Measurements from ENCODE around the gene PTCHD1.
A peak's percentile ranks its signal among the peaks of the same experiment; 100 is the strongest.

The PTCHD1 gene

DNA sequence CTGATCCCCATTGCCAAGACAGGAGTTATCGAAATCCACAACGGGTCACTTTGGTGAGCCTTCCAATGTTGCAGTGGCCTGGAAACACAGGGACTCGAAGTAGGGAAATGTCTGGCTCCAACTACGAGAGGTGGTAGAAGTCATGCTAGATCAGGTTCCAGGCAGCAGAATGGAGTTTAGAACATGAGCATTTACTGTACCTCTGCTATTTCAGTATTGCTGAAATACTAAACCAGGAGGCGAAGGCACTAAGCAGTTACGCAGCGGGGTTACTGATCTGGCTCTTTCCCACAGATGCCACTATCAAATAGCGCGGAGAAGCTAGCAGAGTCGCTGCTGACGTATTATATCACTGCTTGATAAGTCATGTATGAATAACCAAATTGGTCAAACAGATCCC lies 56.3 kb downstream of the PTCHD1 start:
- no peak for DNase-seq (ENCODE audit: low read depth)
- H3K4me3 ChIP-seq (ENCODE audit: control insufficient read depth, low read depth, low read length) = no peak overlapping the region
- TF ChIP-seq, protein P1, sequence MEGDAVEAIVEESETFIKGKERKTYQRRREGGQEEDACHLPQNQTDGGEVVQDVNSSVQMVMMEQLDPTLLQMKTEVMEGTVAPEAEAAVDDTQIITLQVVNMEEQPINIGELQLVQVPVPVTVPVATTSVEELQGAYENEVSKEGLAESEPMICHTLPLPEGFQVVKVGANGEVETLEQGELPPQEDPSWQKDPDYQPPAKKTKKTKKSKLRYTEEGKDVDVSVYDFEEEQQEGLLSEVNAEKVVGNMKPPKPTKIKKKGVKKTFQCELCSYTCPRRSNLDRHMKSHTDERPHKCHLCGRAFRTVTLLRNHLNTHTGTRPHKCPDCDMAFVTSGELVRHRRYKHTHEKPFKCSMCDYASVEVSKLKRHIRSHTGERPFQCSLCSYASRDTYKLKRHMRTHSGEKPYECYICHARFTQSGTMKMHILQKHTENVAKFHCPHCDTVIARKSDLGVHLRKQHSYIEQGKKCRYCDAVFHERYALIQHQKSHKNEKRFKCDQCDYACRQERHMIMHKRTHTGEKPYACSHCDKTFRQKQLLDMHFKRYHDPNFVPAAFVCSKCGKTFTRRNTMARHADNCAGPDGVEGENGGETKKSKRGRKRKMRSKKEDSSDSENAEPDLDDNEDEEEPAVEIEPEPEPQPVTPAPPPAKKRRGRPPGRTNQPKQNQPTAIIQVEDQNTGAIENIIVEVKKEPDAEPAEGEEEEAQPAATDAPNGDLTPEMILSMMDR (conservative IDR thresholded peaks at IDR 0.05; ENCODE audit: control insufficient read depth, insufficient read depth, low read depth, low read length) = no peak

DNA sequence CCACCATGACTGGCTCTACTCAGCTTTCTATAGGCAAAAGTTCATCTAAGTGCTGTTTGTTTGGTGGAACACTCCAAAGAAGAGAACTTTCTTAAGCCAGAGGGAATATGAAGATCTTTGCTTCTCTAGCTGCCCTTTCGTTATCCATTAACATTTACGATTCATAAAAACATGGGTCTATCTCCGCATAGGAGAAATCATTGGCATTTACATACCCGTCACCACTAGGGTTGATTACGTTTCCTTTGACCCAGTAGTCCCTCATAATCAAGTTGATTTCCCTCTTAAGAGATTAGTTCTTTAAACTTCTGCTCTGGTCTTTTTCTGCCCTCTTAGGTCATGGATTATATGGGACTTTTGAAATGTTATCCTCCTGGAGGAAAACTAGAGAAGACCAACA lies 57.5 kb downstream of the PTCHD1 start:
- H3K4me3 ChIP-seq (ENCODE audit: control insufficient read depth, low read depth, low read length) = no peak overlapping the region
- TF ChIP-seq, protein P1 (conservative IDR thresholded peaks at IDR 0.05; ENCODE audit: control insufficient read depth, insufficient read depth, low read depth, low read length) = no peak

DNA sequence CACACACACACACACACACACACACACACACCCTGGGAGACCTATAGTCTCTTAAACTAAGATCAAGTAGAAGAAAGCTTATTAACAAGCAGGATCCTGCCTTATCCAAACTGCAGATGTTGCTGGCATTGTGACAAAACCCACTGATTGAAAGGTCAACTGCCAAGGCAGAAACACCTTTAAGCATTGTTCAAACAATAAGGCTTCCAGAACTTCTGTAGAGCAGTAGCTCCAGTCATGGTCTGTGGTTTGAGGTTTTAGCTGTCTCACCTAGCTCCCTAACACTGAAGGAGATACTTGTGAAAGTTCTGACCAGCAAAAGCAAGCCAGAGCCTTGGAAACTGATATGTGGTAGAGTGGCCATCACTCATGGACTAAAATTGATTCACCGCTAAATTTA lies 59.8 kb downstream of the PTCHD1 start:
- no peak overlapping the region for H3K4me3 ChIP-seq (ENCODE audit: control insufficient read depth, low read depth, low read length)
- no peak for DNase-seq (ENCODE audit: low read depth)
- TF ChIP-seq, protein P1 (conservative IDR thresholded peaks at IDR 0.05; ENCODE audit: control insufficient read depth, insufficient read depth, low read depth, low read length) = no peak

More for the DNA sequence above, 57.5 kb downstream of the PTCHD1 start:
- DNase-seq (ENCODE audit: low read depth) = no peak

DNA sequence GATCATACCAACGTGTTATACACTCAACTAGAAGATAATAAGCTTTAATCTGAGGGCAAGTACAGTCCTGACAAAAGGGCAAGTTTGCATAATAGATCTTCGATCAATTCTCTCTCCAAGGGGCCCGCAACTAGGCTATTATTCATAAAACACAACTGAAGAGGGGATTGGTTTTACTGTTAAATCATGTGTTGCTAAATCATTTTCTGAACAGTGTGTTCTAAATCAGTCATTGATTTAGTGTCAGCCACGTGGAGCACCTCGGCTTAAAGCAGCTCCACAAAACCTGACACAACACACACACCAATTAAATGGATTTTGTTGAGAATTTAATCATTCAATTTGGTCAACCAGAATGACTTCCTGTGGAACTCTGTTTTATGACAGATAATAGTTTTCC lies 61.6 kb downstream of the PTCHD1 start:
- no peak overlapping the region for H3K4me3 ChIP-seq (ENCODE audit: control insufficient read depth, low read depth, low read length)
- TF ChIP-seq, protein P1 (conservative IDR thresholded peaks at IDR 0.05; ENCODE audit: control insufficient read depth, insufficient read depth, low read depth, low read length) = no peak
- DNase-seq (ENCODE audit: low read depth) = no peak

DNA sequence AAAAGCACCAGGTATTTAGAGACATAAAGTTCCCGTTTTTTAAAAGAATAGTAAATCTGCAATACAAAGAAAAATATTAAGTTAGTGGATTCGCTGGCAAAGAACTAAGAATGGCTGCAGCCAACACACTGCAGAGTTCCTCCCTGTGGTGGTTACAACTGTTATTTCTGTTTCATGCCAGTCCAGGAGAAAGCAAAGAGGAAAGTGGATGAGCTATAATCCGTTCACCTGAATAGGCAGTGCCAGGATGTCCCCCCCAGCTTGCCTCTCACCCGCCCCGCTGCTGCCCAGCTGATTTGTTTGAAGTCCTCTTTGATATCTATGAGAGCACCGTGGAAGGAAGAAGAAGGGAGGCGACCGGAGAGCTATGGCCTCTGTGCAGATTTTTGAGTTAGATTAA lies 63.9 kb downstream of the PTCHD1 start:
- no peak overlapping the region for H3K4me3 ChIP-seq (ENCODE audit: control insufficient read depth, low read depth, low read length)
- DNase-seq (ENCODE audit: low read depth) = no peak
- TF ChIP-seq, protein P1 (conservative IDR thresholded peaks at IDR 0.05; ENCODE audit: control insufficient read depth, insufficient read depth, low read depth, low read length) = no peak

DNA sequence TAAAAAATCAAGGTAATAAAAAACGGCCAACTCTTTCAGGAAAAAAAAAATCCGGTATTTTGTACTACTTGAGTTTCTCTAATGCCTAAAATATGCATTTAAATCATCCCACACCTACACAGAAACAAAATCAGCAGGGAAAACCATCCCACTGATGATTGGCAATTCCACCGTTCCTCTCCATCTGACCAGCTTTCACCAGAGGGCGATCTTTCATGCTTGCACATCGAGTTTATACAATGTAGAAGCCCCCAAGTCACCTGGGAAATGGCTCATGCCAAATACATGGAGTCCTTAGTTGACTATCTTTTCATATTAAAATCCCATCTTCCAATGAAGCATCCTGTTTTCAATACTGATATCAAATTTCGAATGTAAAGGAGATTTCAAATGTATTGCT lies 69.2 kb downstream of the PTCHD1 start:
- H3K4me3 ChIP-seq (ENCODE audit: control insufficient read depth, low read depth, low read length) = no peak overlapping the region
- TF ChIP-seq, protein P1 (conservative IDR thresholded peaks at IDR 0.05; ENCODE audit: control insufficient read depth, insufficient read depth, low read depth, low read length) = peak; percentile 26
- DNase-seq (ENCODE audit: low read depth) = no peak

DNA sequence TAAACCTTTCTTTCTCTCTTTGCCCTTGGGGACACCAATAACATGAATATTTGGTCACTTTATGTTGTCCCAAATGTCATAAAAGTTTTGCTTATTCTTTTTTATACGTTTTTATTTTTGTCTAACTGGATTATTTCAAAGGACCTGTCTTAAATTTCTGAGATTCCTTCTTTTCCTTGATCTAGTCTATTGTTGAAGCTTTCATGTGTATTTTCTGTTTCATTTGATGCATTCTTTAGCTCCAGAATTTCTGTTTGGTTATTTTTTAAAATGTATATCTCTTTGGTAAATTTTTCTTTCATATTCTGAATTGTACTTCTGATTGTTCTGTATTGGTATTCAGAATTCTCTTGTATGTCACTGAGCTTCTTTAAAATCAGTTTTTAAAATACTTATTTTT lies 88.3 kb downstream of the PTCHD1 start:
- TF ChIP-seq, protein P1 (conservative IDR thresholded peaks at IDR 0.05; ENCODE audit: control insufficient read depth, insufficient read depth, low read depth, low read length) = no peak
- no peak for DNase-seq (ENCODE audit: low read depth)
- H3K4me3 ChIP-seq (ENCODE audit: control insufficient read depth, low read depth, low read length) = no peak overlapping the region
